Measurements from ENCODE around the gene PRSS57. TPM values are rescaled to one million over a fixed set of nuclear protein-coding genes. Genes with fewer than 3 reads are reported as not detected.

PRSS57 gene
- total and polyA plus RNA-seq, 5 experiments from 2014 or later, result 1.2 TPM; not detected in 4

DNA sequence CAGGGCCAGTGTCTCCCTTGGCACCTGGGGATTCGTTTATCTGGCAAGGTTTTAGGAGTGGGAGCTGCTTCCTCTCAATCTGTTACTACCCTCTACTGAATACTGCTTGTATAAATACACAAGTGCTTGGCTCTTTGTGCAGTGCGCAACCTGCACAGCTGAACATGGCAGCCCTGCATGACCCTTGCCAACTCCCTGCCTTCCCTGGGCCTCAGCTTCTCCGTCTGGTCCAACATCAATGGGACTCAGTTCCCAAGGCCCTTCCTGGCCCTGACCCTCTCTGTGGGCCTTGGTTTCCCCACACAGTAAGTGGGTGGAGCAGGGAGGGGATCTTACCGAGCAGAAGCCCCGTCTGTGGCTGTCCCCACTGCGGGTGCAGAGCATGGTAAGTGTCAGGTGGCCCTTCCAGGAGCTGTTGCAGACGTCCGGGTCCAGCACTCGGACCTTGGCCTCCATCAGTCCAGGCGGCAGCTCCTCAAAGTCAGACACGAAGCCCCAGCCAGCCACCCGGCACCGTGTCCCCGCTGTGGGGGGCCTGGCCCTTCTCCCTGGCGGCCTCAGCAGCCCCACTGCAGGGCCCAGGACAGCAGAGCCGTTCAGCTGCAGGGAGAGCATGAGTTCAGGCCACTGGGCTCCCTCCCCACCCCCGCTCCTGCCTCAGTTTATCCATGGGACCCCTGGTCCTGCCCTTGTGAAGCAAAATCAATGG is 8.5 kb downstream of the PRSS57 start:
- Mint-ChIP-seq H3K9me3 (no peaks in the 10 kb centered on the region), H3K27ac (peak overlapping the region in 1 of 10 donors; percentile 18), H3K4me3 (no peak overlapping the region), H3K4me1 (no peaks in the 10 kb centered on the region), H3K36me3 (no peaks in the 10 kb centered on the region), H3K27me3 (no peaks in the 10 kb centered on the region)
- DNase-seq, result no peak
- ATAC-seq, result no peak
- POLR2A ChIA-PET, result no interaction called here

GRCh38 chr19:685454-685931 is 9.8 kb downstream of the PRSS57 start:
- no peak for ATAC-seq
- no peak for DNase-seq
- Mint-ChIP-seq H3K27me3 (no peaks in the 10 kb centered on the region), H3K36me3 (no peaks in the 10 kb centered on the region), H3K4me1 (peaks cover 0 to 3% (median 3%) of the 10 kb centered on the region in 4 donors), H3K27ac (no peak overlapping the region), H3K9me3 (no peaks in the 10 kb centered on the region), H3K4me3 (no peak overlapping the region)
- POLR2A ChIA-PET, result no interaction called here

GRCh38 chr19:682678-683320 is 12.5 kb downstream of the PRSS57 start:
- ATAC-seq (no peak), DNase-seq (no peak)
- no peak overlapping the region for H3K4me3 Mint-ChIP-seq
- peak overlapping the region in 3 of 10 donors; percentile 43 to 86 (median 57) for H3K27ac Mint-ChIP-seq
- POLR2A ChIA-PET, result interaction anchor here (0.7 kb wide), 1 partner anchor 34 kb away, joined by 3 read pairs; no protein-coding TSS in a partner anchor
- H3K36me3 Mint-ChIP-seq, result no peaks in the 10 kb centered on the region
- H3K4me1 Mint-ChIP-seq, result peaks cover 0 to 12% (median 4%) of the 10 kb centered on the region in 4 donors
- H3K9me3 Mint-ChIP-seq, result no peaks in the 10 kb centered on the region
- no peaks in the 10 kb centered on the region for H3K27me3 Mint-ChIP-seq

- Mint-ChIP-seq H3K27ac (peak overlapping the region; percentile 86 to 99 (median 98)), H3K4me3 (peak overlapping the region; percentile 75 to 99 (median 96)), H3K27me3 (peaks cover 0 to 3% (median 0%) of the 10 kb centered on the region in 5 donors), H3K36me3 (no peaks in the 10 kb centered on the region), H3K9me3 (no peaks in the 10 kb centered on the region), H3K4me1 (peaks cover 0 to 12% (median 4%) of the 10 kb centered on the region in 4 donors)
- POLR2A ChIA-PET, result interaction anchor here (0.6 to 1.5 kb wide), 4 partner anchors 20 to 175 kb away, joined by 4 to 5 read pairs (median 4); no protein-coding TSS in a partner anchor
- DNase-seq, result peak in 8 of 10 donors; percentile 34 to 92 (median 62)
- no peak for ATAC-seq
Measured at GRCh38 chr19:681029-682019, 13.9 kb downstream of the PRSS57 start.

DNA sequence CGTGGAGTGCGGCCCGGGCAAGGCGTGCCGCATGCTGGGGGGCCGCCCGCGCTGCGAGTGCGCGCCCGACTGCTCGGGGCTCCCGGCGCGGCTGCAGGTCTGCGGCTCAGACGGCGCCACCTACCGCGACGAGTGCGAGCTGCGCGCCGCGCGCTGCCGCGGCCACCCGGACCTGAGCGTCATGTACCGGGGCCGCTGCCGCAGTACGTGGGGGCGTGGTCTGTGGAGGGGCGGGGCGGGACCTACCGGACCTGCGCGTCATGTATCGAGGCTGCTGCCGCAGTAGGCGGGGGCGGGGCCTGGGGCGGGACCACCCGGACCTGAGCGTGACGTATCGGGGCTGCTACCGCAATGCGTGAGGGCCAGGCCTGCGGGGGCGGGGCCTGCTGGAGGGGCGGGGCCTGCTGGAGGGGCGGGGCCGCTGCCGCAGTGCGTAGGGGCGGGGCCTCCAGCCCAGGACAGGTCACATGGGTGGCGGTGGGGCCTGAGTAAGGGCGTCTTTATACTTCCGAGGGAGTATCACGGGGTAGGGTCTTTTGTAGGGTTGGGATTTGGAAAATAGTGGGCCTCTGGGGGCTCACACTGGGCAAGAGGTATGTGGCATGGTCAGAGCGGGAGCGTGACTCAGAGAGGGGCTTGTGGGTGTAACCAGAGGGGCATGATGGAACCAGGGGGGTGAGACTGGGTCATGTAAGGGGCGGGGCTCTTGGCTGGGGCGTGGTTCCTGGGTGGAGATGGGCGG is 14.8 kb downstream of the PRSS57 start:
- no peaks in the 10 kb centered on the region for H3K36me3 Mint-ChIP-seq
- H3K9me3 Mint-ChIP-seq, result no peaks in the 10 kb centered on the region
- DNase-seq (peak; percentile 97 to 100 (median 100)), ATAC-seq (peak; percentile 79 to 80)
- H3K27me3 Mint-ChIP-seq, result peaks cover under 1 to 8% (median 1%) of the 10 kb centered on the region in 5 donors
- H3K4me1 Mint-ChIP-seq, result peaks cover 0 to 15% (median 5%) of the 10 kb centered on the region in 4 donors
- H3K27ac Mint-ChIP-seq, result peak overlapping the region; percentile 86 to 99 (median 98)
- POLR2A ChIA-PET, result interaction anchor here (0.6 to 2.0 kb wide), 7 partner anchors 17 to 174 kb away, joined by 4 to 15 read pairs (median 4); partner anchors contain the start of gene RNF126
- peak overlapping the region; percentile 75 to 99 (median 96) for H3K4me3 Mint-ChIP-seq

DNA sequence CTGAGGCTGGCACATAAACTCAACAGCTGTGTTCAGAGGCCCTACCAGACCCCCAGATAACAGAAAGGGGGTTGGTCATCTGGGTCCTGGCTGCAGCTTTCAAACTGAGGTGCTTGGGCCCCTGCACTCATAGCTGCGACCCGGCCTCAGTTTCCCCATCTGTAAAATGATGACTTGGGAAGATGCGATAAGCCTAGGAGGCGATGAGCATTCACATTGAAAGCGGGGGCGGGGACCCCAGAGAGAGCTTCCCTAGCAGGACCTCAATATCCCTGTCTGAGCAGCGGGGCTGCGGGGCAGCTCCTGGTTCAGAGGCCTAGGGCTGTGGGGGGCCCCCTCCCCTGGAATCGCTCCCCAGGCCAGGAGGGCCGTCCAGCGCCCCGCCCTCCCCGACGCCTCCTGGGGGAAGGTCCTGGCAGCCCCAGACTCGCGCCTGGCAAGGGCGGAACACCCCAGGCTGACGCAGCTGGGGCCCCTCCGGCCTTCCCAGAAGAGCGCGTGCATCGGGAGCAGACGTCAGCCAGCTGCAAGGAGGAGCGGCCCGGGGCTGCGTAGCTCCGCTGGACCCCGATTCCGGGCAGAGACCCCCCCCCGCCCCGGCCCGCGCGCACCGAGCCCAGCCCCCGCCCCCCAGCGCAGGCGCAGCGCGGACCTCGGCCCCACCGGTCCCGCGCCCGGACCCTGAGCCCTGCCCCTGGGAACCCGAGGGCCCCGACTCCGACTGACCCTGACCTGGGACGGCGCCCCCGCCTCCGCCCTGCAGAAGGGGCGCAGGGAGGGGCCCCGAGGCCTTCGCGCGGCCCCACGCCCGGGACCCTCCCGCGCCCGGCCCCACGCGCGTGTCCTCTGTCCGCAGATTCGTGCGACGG is 15.6 kb downstream of the PRSS57 start:
- Mint-ChIP-seq H3K27me3 (peaks cover 5 to 15% (median 6%) of the 10 kb centered on the region in 5 donors), H3K9me3 (no peaks in the 10 kb centered on the region), H3K36me3 (no peaks in the 10 kb centered on the region), H3K27ac (peak overlapping the region in 5 of 10 donors; percentile 13 to 63 (median 58)), H3K4me3 (peak overlapping the region; percentile 56 to 97 (median 76)), H3K4me1 (peaks cover 0 to 19% (median 7%) of the 10 kb centered on the region in 4 donors)
- DNase-seq (peak in 6 of 10 donors; percentile 19 to 39 (median 34)), ATAC-seq (peak in 1 of 2 donors; percentile 2)
- POLR2A ChIA-PET, result interaction anchor here (0.5 to 2.0 kb wide), 7 partner anchors 9 to 75 kb away, joined by 3 to 15 read pairs (median 4); partner anchors contain the start of genes POLRMT and RNF126

DNA sequence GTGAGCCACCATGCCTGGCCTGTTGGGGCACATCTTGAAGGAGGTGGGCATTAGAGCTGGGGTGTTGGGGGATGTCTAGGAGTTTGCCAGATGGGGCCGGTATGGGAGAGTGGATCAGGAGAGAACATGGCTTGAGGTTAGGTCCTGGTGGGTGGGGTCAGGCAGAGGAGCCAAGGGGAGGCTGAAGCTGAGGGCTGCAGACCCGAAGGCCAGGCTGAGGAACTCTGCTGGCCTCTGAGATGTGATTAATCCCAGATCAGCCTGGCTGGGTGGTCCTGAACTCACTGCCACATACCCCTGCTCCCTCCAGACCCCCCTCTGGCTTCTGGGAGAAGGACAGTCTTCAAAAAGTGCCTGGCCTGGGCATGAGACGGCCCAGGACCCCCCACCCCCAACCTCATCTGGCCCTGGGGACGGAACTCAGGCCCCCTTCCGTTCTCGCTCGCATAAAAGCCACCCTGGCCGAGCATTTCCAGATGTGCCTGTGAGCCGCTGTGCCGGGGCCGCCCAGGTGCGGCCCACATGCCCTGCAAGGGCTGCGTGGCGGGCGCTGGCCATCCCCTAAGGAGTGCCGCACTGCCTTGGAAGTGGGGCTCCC is 16.4 kb downstream of the PRSS57 start:
- DNase-seq (no peak), ATAC-seq (no peak)
- H3K27ac Mint-ChIP-seq, result peak overlapping the region in 4 of 10 donors; percentile 49 to 60 (median 54)
- H3K4me1 Mint-ChIP-seq, result peaks cover 0 to 19% (median 7%) of the 10 kb centered on the region in 4 donors
- H3K27me3 Mint-ChIP-seq, result peaks cover 5 to 19% (median 7%) of the 10 kb centered on the region in 5 donors
- peak overlapping the region; percentile 56 to 84 (median 74) for H3K4me3 Mint-ChIP-seq
- H3K9me3 Mint-ChIP-seq, result no peaks in the 10 kb centered on the region
- POLR2A ChIA-PET, result interaction anchor here (0.5 to 2.0 kb wide), 5 partner anchors 8 to 45 kb away, joined by 3 to 15 read pairs (median 4); partner anchors contain the start of genes POLRMT and RNF126
- H3K36me3 Mint-ChIP-seq, result no peaks in the 10 kb centered on the region

GRCh38 chr19:677601-678436 is 17.4 kb downstream of the PRSS57 start:
- no peak for ATAC-seq
- Mint-ChIP-seq H3K9me3 (no peaks in the 10 kb centered on the region), H3K27me3 (peaks cover 7 to 24% (median 11%) of the 10 kb centered on the region in 5 donors), H3K27ac (peak overlapping the region in 2 of 10 donors; percentile 51 to 53), H3K4me3 (peak overlapping the region in 6 of 10 donors; percentile 31 to 84 (median 50)), H3K4me1 (peaks cover 0 to 19% (median 8%) of the 10 kb centered on the region in 4 donors), H3K36me3 (no peaks in the 10 kb centered on the region)
- no peak for DNase-seq
- POLR2A ChIA-PET, result interaction anchor here (1.0 to 1.6 kb wide), 2 partner anchors 15 to 17 kb away, joined by 4 to 8 read pairs; partner anchors contain the start of genes PRSS57 and RNF126

DNA sequence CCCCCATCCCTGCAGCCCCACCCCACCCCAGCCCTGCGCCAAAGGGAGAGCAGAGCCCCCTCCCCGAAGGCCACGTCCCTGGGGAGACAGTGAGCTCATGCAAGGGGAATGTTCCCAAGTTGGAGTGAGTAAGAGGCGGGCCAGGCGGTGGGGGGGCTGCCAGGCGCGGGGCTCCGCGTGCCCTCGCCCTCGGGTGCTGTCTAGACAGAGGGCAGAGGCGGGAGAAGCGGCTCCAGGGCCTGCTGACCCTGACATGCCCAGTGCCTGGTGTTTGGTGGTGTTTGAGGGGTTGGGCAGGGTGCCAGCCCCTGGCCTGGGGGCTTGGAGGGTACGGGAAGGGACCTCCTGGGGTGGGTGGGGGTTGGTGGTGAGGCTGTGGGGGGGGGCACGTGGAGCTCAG is 18.1 kb downstream of the PRSS57 start:
- Mint-ChIP-seq H3K27ac (no peak overlapping the region), H3K9me3 (no peaks in the 10 kb centered on the region), H3K4me3 (no peak overlapping the region), H3K36me3 (no peaks in the 10 kb centered on the region), H3K27me3 (peaks cover 7 to 27% (median 11%) of the 10 kb centered on the region in 5 donors), H3K4me1 (peaks cover 0 to 19% (median 8%) of the 10 kb centered on the region in 4 donors)
- DNase-seq (no peak), ATAC-seq (no peak)
- POLR2A ChIA-PET, result interaction anchor here (0.5 to 1.6 kb wide), 4 partner anchors 14 to 27 kb away, joined by 4 to 8 read pairs (median 6); partner anchors contain the start of genes PRSS57 and RNF126

Data from naive thymus-derived CD8-positive, alpha-beta T cell (primary cell).